Suprapubic skin (tissue), 4 donors: Measurements from ENCODE around the gene AP2A1. TPM values are rescaled to one million over a fixed set of nuclear protein-coding genes. Genes with fewer than 3 reads are reported as not detected.

Experiments
- DNase-seq, 2 donors: peaks; one replicate each; pipeline ENCODE4 v3.0.0-alpha.2; 2019; ENCODE audit warnings: low spot score in 2 of 2
- H3K27ac ChIP-seq: fragments of 200-600 bp; sonication (generic); one replicate; pipeline ENCODE4 v1.5.1; 2019
- H3K27me3 ChIP-seq: fragments of 200-600 bp; sonication (generic); one replicate; pipeline ENCODE4 v1.5.1; 2019
- H3K36me3 ChIP-seq: fragments of 200-600 bp; sonication (generic); one replicate; pipeline ENCODE4 v1.5.1; 2019
- H3K4me1 ChIP-seq: fragments of 200-600 bp; sonication (generic); one replicate; pipeline ENCODE4 v1.5.1; 2019
- H3K4me3 ChIP-seq: fragments of 200-600 bp; sonication (generic); one replicate; pipeline ENCODE4 v1.5.1; 2019; ENCODE audit warnings: mild to moderate bottlenecking
- H3K9me3 ChIP-seq: fragments of 200-600 bp; sonication (generic); one replicate; pipeline ENCODE4 v1.5.1; 2019
- CTCF ChIP-seq, 2 donors: fragments of 200-600 bp in 1 of 2; fragments of 450-650 bp in 1 of 2; sonication (generic) in 1 of 2; IDR thresholded peaks; one replicate each; pipeline ENCODE4 v1.5.1; 2016 to 2019; ENCODE audit warnings: antibody characterized with exemption in 2 of 2, mild to moderate bottlenecking in 1 of 2, moderate library complexity in 1 of 2
- EP300 ChIP-seq: sonication (generic); formaldehyde crosslinking; IDR thresholded peaks from one replicate; pipeline ENCODE4 v1.6.1; 2017; ENCODE audit warnings: antibody characterized with exemption
- POLR2A ChIP-seq, 2 donors: fragments of 450-650 bp; IDR thresholded peaks; one replicate each; pipeline ENCODE4 v1.6.1; 2017; ENCODE audit warnings: antibody characterized with exemption in 2 of 2, mild to moderate bottlenecking in 2 of 2, moderate library complexity in 2 of 2
- POLR2AphosphoS5 ChIP-seq, 3 donors: sonication (generic); formaldehyde crosslinking; IDR thresholded peaks; one replicate each; pipeline ENCODE4 v1.6.1; 2017; ENCODE audit warnings: antibody characterized with exemption in 3 of 3
- WGBS: methylation state at CpG from one replicate; pipeline ENCODE4 v1.1.5; 2018; 5-methylcytosine and 5-hydroxymethylcytosine counted together
- total RNA-seq, 4 donors: library from RNA; depleted of rRNA; stranded (reverse); fragments of >200 nt; gene quantifications; one replicate each; pipeline ENCODE4 v1.1.0, GENCODE V29; 2016

The AP2A1 gene
- total RNA-seq, 4 donors from 2014 or later = 78.1 to 101 (median 93.4) TPM

GRCh38 chr19:49744946-49745381, 21.8 kb upstream of the AP2A1 start:
- TF ChIP-seq POLR2AphosphoS5 (IDR thresholded peaks at IDR 0.05) (no peak), POLR2A (IDR thresholded peaks at IDR 0.05) (no peak), EP300 (no peak), CTCF (IDR thresholded peaks at IDR 0.05) (no peak)
- Histone ChIP-seq H3K9me3 (no peaks in the 10 kb centered on the region), H3K27me3 (no peaks in the 10 kb centered on the region), H3K4me3 (no peak overlapping the region), H3K4me1 (peaks cover 2% of the 10 kb centered on the region), H3K27ac (no peak overlapping the region), H3K36me3 (no peaks in the 10 kb centered on the region)
- WGBS = 96% methylated on average over 23 of the region's 23 CpGs
- DNase-seq = no peak

GRCh38 chr19:49746206-49746958, 20.4 kb upstream of the AP2A1 start:
- DNase-seq = peak; percentile 75 to 81
- Histone ChIP-seq H3K4me3 (no peak overlapping the region), H3K27ac (no peak overlapping the region), H3K36me3 (no peaks in the 10 kb centered on the region), H3K27me3 (no peaks in the 10 kb centered on the region), H3K9me3 (no peaks in the 10 kb centered on the region), H3K4me1 (no peaks in the 10 kb centered on the region)
- TF ChIP-seq POLR2AphosphoS5 (IDR thresholded peaks at IDR 0.05) = no peak
- WGBS = 57% methylated on average over 34 of the region's 52 CpGs

GRCh38 chr19:49749055-49749716, 17.6 kb upstream of the AP2A1 start:
- Histone ChIP-seq H3K9me3 (no peaks in the 10 kb centered on the region), H3K4me3 (no peak overlapping the region), H3K27ac (no peak overlapping the region), H3K36me3 (no peaks in the 10 kb centered on the region), H3K27me3 (no peaks in the 10 kb centered on the region), H3K4me1 (no peaks in the 10 kb centered on the region)
- TF ChIP-seq POLR2AphosphoS5 (IDR thresholded peaks at IDR 0.05) (no peak), EP300 (no peak)
- WGBS = 83% methylated on average over 6 of the region's 6 CpGs
- no peak for DNase-seq

- no peak overlapping the region for H3K27ac ChIP-seq
- 47% methylated on average over 1 of the region's 1 CpG for WGBS
- TF ChIP-seq EP300 (no peak), POLR2A (IDR thresholded peaks at IDR 0.05) (no peak), POLR2AphosphoS5 (IDR thresholded peaks at IDR 0.05) (no peak), CTCF (IDR thresholded peaks at IDR 0.05) (no peak)
- no peaks in the 10 kb centered on the region for H3K36me3 ChIP-seq
- H3K27me3 ChIP-seq = no peaks in the 10 kb centered on the region
- H3K4me3 ChIP-seq = no peak overlapping the region
- DNase-seq = no peak
- no peaks in the 10 kb centered on the region for H3K9me3 ChIP-seq
- no peaks in the 10 kb centered on the region for H3K4me1 ChIP-seq
Observed at GRCh38 chr19:49749771-49750170, 17.0 kb upstream of the AP2A1 start.

- no peaks in the 10 kb centered on the region for H3K4me1 ChIP-seq
- H3K9me3 ChIP-seq = no peaks in the 10 kb centered on the region
- H3K27ac ChIP-seq = no peak overlapping the region
- no peak for DNase-seq
- 60% methylated on average over 1 of the region's 1 CpG for WGBS
- no peak overlapping the region for H3K4me3 ChIP-seq
- H3K27me3 ChIP-seq = no peaks in the 10 kb centered on the region
- no peaks in the 10 kb centered on the region for H3K36me3 ChIP-seq
- TF ChIP-seq CTCF (IDR thresholded peaks at IDR 0.05) = no peak
- no peak for TF ChIP-seq POLR2A (IDR thresholded peaks at IDR 0.05)
- no peak for TF ChIP-seq POLR2AphosphoS5 (IDR thresholded peaks at IDR 0.05)
- TF ChIP-seq EP300 = no peak
Observed at GRCh38 chr19:49752701-49753100, 14.1 kb upstream of the AP2A1 start.

- DNase-seq = no peak
- no peaks in the 10 kb centered on the region for H3K9me3 ChIP-seq
- no peak for TF ChIP-seq POLR2AphosphoS5 (IDR thresholded peaks at IDR 0.05)
- no peak for TF ChIP-seq EP300
- no peak for TF ChIP-seq CTCF (IDR thresholded peaks at IDR 0.05)
- TF ChIP-seq POLR2A (IDR thresholded peaks at IDR 0.05) = no peak
- no peak overlapping the region for H3K27ac ChIP-seq
- H3K4me3 ChIP-seq = no peak overlapping the region
- H3K27me3 ChIP-seq = no peaks in the 10 kb centered on the region
- peaks cover under 1% of the 10 kb centered on the region for H3K4me1 ChIP-seq
- 90% methylated on average over 3 of the region's 3 CpGs for WGBS
- H3K36me3 ChIP-seq = no peaks in the 10 kb centered on the region
Observed at GRCh38 chr19:49755956-49756355, 10.8 kb upstream of the AP2A1 start.
